K562 (cell line): Measurements from ENCODE around the gene DPP4. TPM values are rescaled to one million over a fixed set of nuclear protein-coding genes. Genes with fewer than 3 reads are reported as not detected.

ENCODE experiments used
- ATAC-seq: fragments of 200-7000 bp; cut with Tn5 transposase; 3 replicates; pipeline ENCODE4 v1.9.1; 2020; ENCODE audit warnings: moderate library complexity
- BruUV-seq: library from RNA; stranded (reverse); fragments of 400-500 nt; replicated peaks from 2 replicates; lab custom pipeline; 2021; lab: Mats Ljungman, UMichigan
- CTCF ChIA-PET: fragments of 300-600 bp; formaldehyde crosslinking; extraction: SDS; loops from one replicate; lab custom pipeline; 2021; ENCODE audit warnings: low intra/inter-chr PET ratio; lab: Yijun Ruan, JAX
- POLR2A ChIA-PET: fragments of 300-600, 350-650 bp; sonication (Branson Sonifier 250); formaldehyde crosslinking; extraction: SDS; loops from one replicate; lab custom pipeline; 2021; ENCODE audit warnings: antibody characterized with exemption, inconsistent platforms; lab: Yijun Ruan, JAX
- DNase-seq, 4 experiments: peaks; one replicate each; pipeline versions ENCODE4 v3.0.0 to v3.0.0-alpha.2; 2011 to 2018; ENCODE audit warnings: low spot score in 3 of 4, mixed read lengths in 3 of 4; ENCODE audit errors: extremely low read depth in 1 of 4
- FAIRE-seq: peaks from 2 replicates; lab custom pipeline; 2011; peaks lifted over from hg19 to GRCh38; lab: Jason Lieb, UNC
- H2AFZ ChIP-seq: 2 replicates; pipeline ENCODE4 v1.6.0; 2011; ENCODE audit warnings: low read depth, low read length, control low read depth, inconsistent platforms
- H3K27ac ChIP-seq: fragments of 200-600 bp; 3 replicates; pipeline ENCODE4 v1.8.0; 2011; ENCODE audit warnings: low read depth, mild to moderate bottlenecking, control low read depth, inconsistent platforms, low read length, moderate library complexity, mixed read lengths; ENCODE audit errors: extremely low read depth
- H3K27me3 ChIP-seq, 2 experiments: fragments of 300-600 bp in 1 of 2; 2 replicates in 1 of 2; 3 replicates in 1 of 2; pipeline versions ENCODE4 v1.6.0 to v1.8.0; 2011; ENCODE audit warnings: inconsistent platforms in 2 of 2, low read length in 2 of 2, mild to moderate bottlenecking in 1 of 2, mixed read lengths in 1 of 2, moderate library complexity in 1 of 2; ENCODE audit not compliant: control insufficient read depth in 2 of 2, insufficient read depth in 2 of 2
- H3K36me3 ChIP-seq: fragments of 300-600 bp; 3 replicates; pipeline ENCODE4 v1.8.0; 2011; ENCODE audit warnings: mild to moderate bottlenecking, low read length, inconsistent platforms; ENCODE audit not compliant: control insufficient read depth, insufficient read depth
- H3K4me1 ChIP-seq, 2 experiments: fragments of 200-600 bp in 1 of 2; replicated peaks in 1 of 2; 2 replicates in 1 of 2; 3 replicates in 1 of 2; pipeline versions ENCODE4 v1.5.1 to v1.8.0; 2011; ENCODE audit warnings: inconsistent platforms in 2 of 2, low read length in 2 of 2, mild to moderate bottlenecking in 1 of 2, mixed read lengths in 1 of 2, moderate library complexity in 1 of 2; ENCODE audit not compliant: control insufficient read depth in 2 of 2, insufficient read depth in 2 of 2
- H3K4me2 ChIP-seq: 2 replicates; pipeline ENCODE4 v1.6.1; 2011; ENCODE audit warnings: low read length, control low read depth, inconsistent platforms, mixed read lengths; ENCODE audit not compliant: insufficient read depth
- H3K4me3 ChIP-seq: fragments of 200-600 bp; sonication (generic), shearing (Covaris generic); 2 replicates; pipeline ENCODE4 v1.5.1; 2016; ENCODE audit warnings: control low read depth, inconsistent platforms
- H3K79me2 ChIP-seq: fragments of 200-600 bp; 3 replicates; pipeline ENCODE4 v1.8.0; 2011; ENCODE audit warnings: low read length, inconsistent platforms; ENCODE audit not compliant: control insufficient read depth, insufficient read depth
- H3K9ac ChIP-seq, 2 experiments: 2 replicates each; pipeline versions ENCODE4 v1.6.0 to v1.6.1; 2011; ENCODE audit warnings: low read depth in 2 of 2, low read length in 2 of 2, control low read depth in 1 of 2, inconsistent platforms in 1 of 2, mild to moderate bottlenecking in 1 of 2, mixed read lengths in 1 of 2; ENCODE audit not compliant: insufficient read depth in 1 of 2
- H3K9me1 ChIP-seq: one replicate; pipeline ENCODE4 v1.6.0; 2011; ENCODE audit warnings: inconsistent platforms, mild to moderate bottlenecking, low read length, moderate library complexity; ENCODE audit not compliant: control insufficient read depth, insufficient read depth
- H3K9me3 ChIP-seq: replicated peaks from 2 replicates; pipeline ENCODE4 v1.5.1; 2011; ENCODE audit warnings: low read depth, low read length, inconsistent platforms; ENCODE audit not compliant: control insufficient read depth, insufficient read depth
- H4K20me1 ChIP-seq: replicated peaks from 2 replicates; pipeline ENCODE4 v1.6.1; 2011; ENCODE audit warnings: low read length, inconsistent platforms, mixed read lengths; ENCODE audit not compliant: control insufficient read depth, insufficient read depth
- BRD9 ChIP-seq: fragments of 450-650 bp; IDR thresholded peaks from 2 replicates; pipeline ENCODE4 v1.6.1; 2018; ENCODE audit warnings: low read depth; ENCODE audit not compliant: partially characterized antibody
- E2F5 ChIP-seq: sonication (generic); formaldehyde crosslinking; IDR thresholded peaks from 2 replicates; pipeline ENCODE4 v1.8.0; 2022; ENCODE audit warnings: mild to moderate bottlenecking, missing genetic modification reagents
- HNRNPK ChIP-seq: fragments of 200-400 bp; formaldehyde crosslinking; IDR thresholded peaks from one replicate; pipeline ENCODE4 v1.6.1; 2018; ENCODE audit warnings: mild to moderate bottlenecking, low read depth, low read length; ENCODE audit not compliant: poor library complexity, severe bottlenecking
- MITF ChIP-seq: IDR thresholded peaks from 2 replicates; pipeline ENCODE4 v1.6.1; 2014; ENCODE audit warnings: antibody characterized with exemption
- SAFB ChIP-seq: fragments of 200-400 bp; formaldehyde crosslinking; IDR thresholded peaks from 2 replicates; pipeline ENCODE4 v1.6.1; 2017; ENCODE audit warnings: low read depth, low read length, borderline replicate concordance
- ZFP30 ChIP-seq: fragments of 250-450 bp; sonication (Bioruptor Pico); IDR thresholded peaks from 2 replicates; pipeline ENCODE4 v1.8.0; 2022; ENCODE audit warnings: moderate library complexity, mild to moderate bottlenecking, inconsistent platforms, borderline replicate concordance
- ZNF354B ChIP-seq: fragments of 250-450 bp; sonication (Bioruptor Pico); IDR thresholded peaks from 2 replicates; pipeline ENCODE4 v1.4.0; 2020
- ZNF740 ChIP-seq, 3 experiments: fragments of 200-800 bp in 1 of 3; sonication (Bioruptor generic) in 1 of 3; sonication (generic) in 1 of 3; formaldehyde crosslinking in 1 of 3; IDR thresholded peaks; 2 replicates each; pipeline versions ENCODE4 v1.6.1 to v1.8.0; 2016 to 2022; ENCODE audit warnings: mild to moderate bottlenecking in 2 of 3, missing compliant biosample characterization in 2 of 3, missing genetic modification characterization in 2 of 3, missing genetic modification reagents in 1 of 3
- ZNF75A ChIP-seq: fragments of 450-650 bp; formaldehyde crosslinking; IDR thresholded peaks from 2 replicates; pipeline ENCODE4 v1.4.0; 2020; ENCODE audit warnings: mild to moderate bottlenecking
- WGBS: fragments of 100-300 bp; shearing (Covaris generic); methylation state at CpG from one replicate; pipeline ENCODE4 v1.1.6; 2016; ENCODE audit warnings: low coverage, mixed read lengths; ENCODE audit not compliant: insufficient coverage; ENCODE audit errors: missing lambda C conversion rate; 5-methylcytosine and 5-hydroxymethylcytosine counted together
- in situ Hi-C: fragments of 300-500 bp; cut with MboI; formaldehyde crosslinking; loops from 4 replicates; pipeline ENCODE4 v1.15.0; 2018; ENCODE audit warnings: inconsistent platforms, mixed read lengths
- intact Hi-C: fragments of 100-400 bp; cut with micrococcal nuclease; formaldehyde crosslinking; loops from 2 replicates; pipeline ENCODE4 v1.14.2; 2022
- polyA plus RNA-seq, 8 experiments: library from polyadenylated mRNA; depleted of rRNA in 4 of 8; stranded (reverse) in 5 of 8; unstranded in 3 of 8; fragments of >200 nt; fragmentation: Nextera tagmentation in 2 of 8; fragmentation: Illumina TruSeq in 1 of 8; extraction: Ambion mirVana in 2 of 8; extraction: Trizol in 1 of 8; gene quantifications; 2 replicates each; pipeline versions ENCODE4 v1.2.1 to v1.2.3, GENCODE V29; 2011 to 2014; ENCODE audit warnings: inconsistent platforms in 1 of 8, missing spikeins in 1 of 8
- total RNA-seq, 7 experiments: library from RNA; depleted of rRNA in 6 of 7; stranded (reverse); fragments of >200 nt in 6 of 7; fragmentation: Illumina TruSeq in 2 of 7; extraction: Trizol in 2 of 7; gene quantifications; 2 replicates each; pipeline versions ENCODE4 v1.2.1 to v1.2.3, GENCODE V29; 2011 to 2021; ENCODE audit warnings: low replicate concordance in 1 of 7

DPP4 gene
- total and polyA plus RNA-seq, 9 of the 15 experiments (the other 6 are each of a cell fraction or from before 2014, with no cell fraction given), result 0.11 TPM; not detected in 8

- TF ChIP-seq E2F5, result no peak
Observed at GRCh38 chr2:162004031-162004430, 70.0 kb downstream of the DPP4 start (continued).

GRCh38 chr2:162002623-162003235 lies 71.3 kb downstream of the DPP4 start:
- ChIA-PET POLR2A (no interaction called here), CTCF (no interaction called here)
- Histone ChIP-seq H3K9ac (no peak overlapping the region), H3K79me2 (no peaks in the 10 kb centered on the region), H3K9me1 (no peaks in the 10 kb centered on the region), H3K4me3 (no peak overlapping the region), H3K36me3 (no peaks in the 10 kb centered on the region), H3K4me2 (no peak overlapping the region), H3K27ac (no peak overlapping the region), H3K27me3 (no peaks in the 10 kb centered on the region), H3K9me3 (no peaks in the 10 kb centered on the region), H3K4me1 (no peaks in the 10 kb centered on the region), H4K20me1 (no peaks in the 10 kb centered on the region), H2AFZ (no peak overlapping the region)
- BruUV-seq, result no TSS peak
- TF ChIP-seq ZNF75A (CRISPR knock-in tag) (no peak), BRD9 (no peak), MITF (no peak), ZNF354B (CRISPR knock-in tag) (no peak), ZNF740 (CRISPR knock-in tag; IDR thresholded peaks at IDR 0.05) (no peak), ZNF740 (tag; IDR thresholded peaks at IDR 0.05) (no peak), HNRNPK (no peak), ZFP30 (no peak), SAFB (no peak)
- intact Hi-C loops, result no loop called here
- no peak for ATAC-seq
- in situ Hi-C loops, result no loop called here
- FAIRE-seq, result no peak
- DNase-seq, result no peak
- 0% methylated on average over 7 of the region's 7 CpGs for WGBS
